Brain microvascular endothelial cell (primary cell): ENCODE measurements around the gene DUSP23.

Source experiments
- DNase-seq: peaks from one replicate; pipeline ENCODE4 v3.0.0-alpha.2; 2020
- H3K27ac ChIP-seq: fragments of 250-450 bp; sonication (Bioruptor Pico); 2 replicates; pipeline ENCODE4 v1.5.1; 2020; ENCODE audit warnings: mild to moderate bottlenecking, moderate library complexity
- H3K27me3 ChIP-seq: fragments of 250-450 bp; sonication (Bioruptor Pico); replicated peaks from 2 replicates; pipeline ENCODE4 v1.5.1; 2020; ENCODE audit warnings: mild to moderate bottlenecking
- H3K36me3 ChIP-seq: fragments of 250-450 bp; sonication (Bioruptor Pico); replicated peaks from 2 replicates; pipeline ENCODE4 v1.5.1; 2020; ENCODE audit warnings: mild to moderate bottlenecking
- H3K4me3 ChIP-seq: 2 replicates; pipeline ENCODE4 v1.5.1; 2011; ENCODE audit warnings: low read depth, mild to moderate bottlenecking, control low read depth, low read length, moderate library complexity
- CTCF ChIP-seq: IDR thresholded peaks from 2 replicates; pipeline ENCODE4 v1.5.1; 2011; ENCODE audit warnings: low read depth, mild to moderate bottlenecking, moderate library complexity, low read length, control low read depth, inconsistent platforms; ENCODE audit errors: missing control alignments
- in situ Hi-C: cut with HindIII; loops from 2 replicates; pipeline ENCODE4 v1.10.0; 2017; ENCODE audit warnings: low sequenced_read_pairs, low pct_ligation_motif_present

The DUSP23 gene

GRCh38 chr1:159826441-159827101, 45.8 kb downstream of the DUSP23 start, which contains the start of gene SLAMF8:
Gene SLAMF8 (plus strand): TSS chr1:159826873. CDS start chr1:159826899, 26 bp downstream.
- Histone ChIP-seq H3K36me3 (no peaks in the 10 kb centered on the region), H3K4me3 (no peak within 1 kb of the TSS), H3K27me3 (no peaks in the 10 kb centered on the region), H3K27ac (no peak within 1 kb of the TSS)
- no peak for TF ChIP-seq CTCF
- no peak for DNase-seq
- in situ Hi-C loops, result no loop called here

- no peak for DNase-seq
- no peak for TF ChIP-seq CTCF
- no peak overlapping the region for H3K27ac ChIP-seq
- H3K4me3 ChIP-seq, result no peak overlapping the region
- H3K36me3 ChIP-seq, result no peaks in the 10 kb centered on the region
- H3K27me3 ChIP-seq, result no peaks in the 10 kb centered on the region
- in situ Hi-C loops, result no loop called here
Measured at GRCh38 chr1:159827102-159827490, 46.3 kb downstream of the DUSP23 start.

- Histone ChIP-seq H3K27me3 (no peaks in the 10 kb centered on the region), H3K36me3 (no peaks in the 10 kb centered on the region), H3K4me3 (no peak overlapping the region), H3K27ac (no peak overlapping the region)
- no peak for TF ChIP-seq CTCF
- in situ Hi-C loops, result no loop called here
- no peak for DNase-seq
Measured at GRCh38 chr1:159827549-159827948, 46.8 kb downstream of the DUSP23 start.

- H3K27me3 ChIP-seq, result no peaks in the 10 kb centered on the region
- H3K27ac ChIP-seq, result no peak overlapping the region
- no peak for DNase-seq
- in situ Hi-C loops, result no loop called here
- H3K36me3 ChIP-seq, result no peaks in the 10 kb centered on the region
- TF ChIP-seq CTCF, result no peak
- no peak overlapping the region for H3K4me3 ChIP-seq
Measured at GRCh38 chr1:159828176-159828575, 47.4 kb downstream of the DUSP23 start.

- DNase-seq, result no peak
- no peaks in the 10 kb centered on the region for H3K36me3 ChIP-seq
- no peaks in the 10 kb centered on the region for H3K27me3 ChIP-seq
- H3K4me3 ChIP-seq, result no peak overlapping the region
- no peak for TF ChIP-seq CTCF
- in situ Hi-C loops, result no loop called here
- no peak overlapping the region for H3K27ac ChIP-seq
Measured at GRCh38 chr1:159828581-159829272, 48.0 kb downstream of the DUSP23 start.
